ENCODE measurements around the gene CYP2J2. TPM values are rescaled to one million over a fixed set of nuclear protein-coding genes. Genes with fewer than 3 reads are reported as not detected.

Gene CYP2J2
- total RNA-seq, 4 donors from 2014 or later: 4.0 to 21.8 (median 7.9) TPM

DNA sequence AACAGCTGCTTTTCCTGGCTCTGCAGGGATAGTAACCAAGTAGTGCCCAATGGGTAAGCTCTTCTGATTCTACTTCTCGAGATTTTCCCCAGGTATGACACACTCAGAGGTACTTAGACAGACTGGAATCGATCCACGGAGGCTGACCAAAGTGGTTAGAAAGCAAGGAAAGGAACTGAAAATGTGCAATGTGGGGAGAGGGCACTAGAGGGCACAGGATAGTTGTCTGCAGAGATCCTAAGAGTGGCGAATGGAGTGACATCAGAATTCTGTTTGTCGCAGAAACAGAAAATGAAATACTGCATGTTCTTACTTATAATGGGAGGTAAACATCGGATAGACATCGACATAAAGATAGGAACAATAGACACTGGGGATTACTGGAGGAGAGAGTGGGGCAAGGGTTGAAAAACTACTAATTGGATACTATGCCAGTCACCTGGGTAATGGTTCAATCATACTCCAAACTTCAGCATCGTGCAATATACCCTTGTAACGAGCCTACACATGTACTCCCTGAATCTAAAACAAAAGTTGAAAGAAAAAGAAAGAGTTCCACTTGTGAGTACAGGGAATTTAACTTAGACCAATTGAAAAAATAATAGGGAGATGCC is 23.3 kb downstream of the CYP2J2 start:
- no peak overlapping the region for H3K4me3 ChIP-seq (ENCODE audit: low read depth, poor library complexity, severe bottlenecking)
- intact Hi-C loops (cut with DNase I; ENCODE audit: low total_unique reads): no loop called here
- TF ChIP-seq, protein P1, sequence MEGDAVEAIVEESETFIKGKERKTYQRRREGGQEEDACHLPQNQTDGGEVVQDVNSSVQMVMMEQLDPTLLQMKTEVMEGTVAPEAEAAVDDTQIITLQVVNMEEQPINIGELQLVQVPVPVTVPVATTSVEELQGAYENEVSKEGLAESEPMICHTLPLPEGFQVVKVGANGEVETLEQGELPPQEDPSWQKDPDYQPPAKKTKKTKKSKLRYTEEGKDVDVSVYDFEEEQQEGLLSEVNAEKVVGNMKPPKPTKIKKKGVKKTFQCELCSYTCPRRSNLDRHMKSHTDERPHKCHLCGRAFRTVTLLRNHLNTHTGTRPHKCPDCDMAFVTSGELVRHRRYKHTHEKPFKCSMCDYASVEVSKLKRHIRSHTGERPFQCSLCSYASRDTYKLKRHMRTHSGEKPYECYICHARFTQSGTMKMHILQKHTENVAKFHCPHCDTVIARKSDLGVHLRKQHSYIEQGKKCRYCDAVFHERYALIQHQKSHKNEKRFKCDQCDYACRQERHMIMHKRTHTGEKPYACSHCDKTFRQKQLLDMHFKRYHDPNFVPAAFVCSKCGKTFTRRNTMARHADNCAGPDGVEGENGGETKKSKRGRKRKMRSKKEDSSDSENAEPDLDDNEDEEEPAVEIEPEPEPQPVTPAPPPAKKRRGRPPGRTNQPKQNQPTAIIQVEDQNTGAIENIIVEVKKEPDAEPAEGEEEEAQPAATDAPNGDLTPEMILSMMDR (IDR thresholded peaks at IDR 0.05): no peak
- TF ChIP-seq POLR2A (IDR thresholded peaks at IDR 0.05): no peak
- DNase-seq (ENCODE audit: low spot score in 2 of 2): no peak
- whole genome bisulfite sequencing, 2 donors: 37 to 43% methylated on average over 9 of the region's 9 CpGs

DNA sequence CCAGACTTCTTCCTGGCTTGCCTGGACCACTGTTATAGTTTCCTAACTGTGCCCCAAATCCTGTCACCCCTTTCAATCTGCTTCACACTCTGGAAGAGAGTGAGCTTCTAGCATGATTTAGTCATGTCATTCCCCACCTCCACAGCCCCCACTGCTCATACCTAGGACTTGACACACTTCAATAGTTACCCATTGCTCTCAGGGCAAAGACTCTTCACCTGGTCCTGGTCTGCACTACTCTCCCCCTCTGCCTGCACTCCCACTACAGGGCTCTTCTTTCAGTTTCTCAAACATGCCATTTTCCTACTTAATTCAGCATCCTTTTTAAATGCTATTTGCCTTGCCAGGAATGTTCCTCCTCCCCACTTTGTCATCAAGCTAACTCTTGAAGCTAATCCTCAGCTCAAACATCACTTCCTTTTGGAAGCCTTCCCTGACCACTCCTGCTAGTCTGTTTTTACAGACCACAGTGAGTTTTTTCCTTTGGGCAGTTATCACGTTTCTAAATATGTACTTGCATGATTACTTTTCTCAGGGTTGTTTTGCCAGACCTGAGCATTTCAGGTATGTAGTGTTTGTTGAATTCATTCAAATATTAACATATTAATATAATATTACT is 24.7 kb downstream of the CYP2J2 start:
- 34 to 36% methylated on average over 1 of the region's 1 CpG for WGBS, 2 donors
- no peak for DNase-seq (ENCODE audit: low spot score in 2 of 2)
- no peak overlapping the region for H3K4me3 ChIP-seq (ENCODE audit: low read depth, poor library complexity, severe bottlenecking)
- intact Hi-C loops (cut with DNase I; ENCODE audit: low total_unique reads): no loop called here
- TF ChIP-seq, protein P1 (IDR thresholded peaks at IDR 0.05): no peak
- no peak for TF ChIP-seq POLR2A (IDR thresholded peaks at IDR 0.05)

DNA sequence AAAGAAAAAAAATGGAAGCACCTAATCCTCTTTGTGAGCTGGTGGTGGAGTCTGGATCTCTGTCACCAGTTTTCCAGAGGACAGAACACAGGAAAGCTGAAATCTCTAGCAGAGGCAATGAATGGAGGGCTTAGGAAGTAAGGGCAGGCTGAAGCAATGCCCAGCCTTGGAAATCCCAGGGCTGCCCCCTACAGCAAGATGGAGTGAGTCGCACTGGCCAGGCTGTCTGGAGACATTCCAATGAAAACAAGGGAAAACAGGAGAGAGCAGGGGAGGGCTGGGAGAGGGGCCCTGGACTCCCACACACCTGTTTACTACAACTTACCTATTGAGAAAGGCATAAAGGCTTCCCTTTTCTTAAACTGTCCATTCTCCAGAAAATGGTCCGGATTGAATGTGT is 25.9 kb downstream of the CYP2J2 start:
- DNase-seq (ENCODE audit: low spot score in 2 of 2): no peak
- intact Hi-C loops (cut with DNase I; ENCODE audit: low total_unique reads): no loop called here
- TF ChIP-seq, protein P1 (IDR thresholded peaks at IDR 0.05): no peak
- no peak for TF ChIP-seq POLR2A (IDR thresholded peaks at IDR 0.05)
- 81 to 91% methylated on average over 2 of the region's 2 CpGs for WGBS, 2 donors
- H3K4me3 ChIP-seq (ENCODE audit: low read depth, poor library complexity, severe bottlenecking): no peak overlapping the region

DNA sequence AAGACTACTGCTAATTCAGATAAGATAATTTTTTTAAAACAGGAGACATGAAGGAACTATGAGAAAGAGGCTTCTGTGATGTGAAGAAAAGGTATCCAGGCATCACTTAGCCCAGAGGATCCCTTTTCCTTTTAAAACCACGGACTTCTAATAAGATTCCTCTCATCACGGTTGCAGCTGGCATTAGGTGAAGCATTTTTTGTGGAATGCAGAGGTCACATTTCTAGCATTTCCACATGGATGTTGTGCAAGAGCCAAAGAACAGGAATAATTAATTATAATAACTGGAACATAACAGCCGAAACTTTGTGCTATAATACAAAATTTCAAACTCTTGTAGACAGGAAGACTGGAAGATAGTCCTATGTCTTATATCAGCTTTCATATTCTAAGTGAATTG is 27.6 kb downstream of the CYP2J2 start:
- DNase-seq (ENCODE audit: low spot score in 2 of 2): no peak
- WGBS, 2 donors: 47 to 52% methylated on average over 3 of the region's 3 CpGs
- TF ChIP-seq, protein P1 (IDR thresholded peaks at IDR 0.05): no peak
- no peak for TF ChIP-seq POLR2A (IDR thresholded peaks at IDR 0.05)
- intact Hi-C loops (cut with DNase I; ENCODE audit: low total_unique reads): loop anchor here (10.0 kb wide), 1 partner anchor 56 kb away; no protein-coding TSS in a partner anchor
- no peak overlapping the region for H3K4me3 ChIP-seq (ENCODE audit: low read depth, poor library complexity, severe bottlenecking)

DNA sequence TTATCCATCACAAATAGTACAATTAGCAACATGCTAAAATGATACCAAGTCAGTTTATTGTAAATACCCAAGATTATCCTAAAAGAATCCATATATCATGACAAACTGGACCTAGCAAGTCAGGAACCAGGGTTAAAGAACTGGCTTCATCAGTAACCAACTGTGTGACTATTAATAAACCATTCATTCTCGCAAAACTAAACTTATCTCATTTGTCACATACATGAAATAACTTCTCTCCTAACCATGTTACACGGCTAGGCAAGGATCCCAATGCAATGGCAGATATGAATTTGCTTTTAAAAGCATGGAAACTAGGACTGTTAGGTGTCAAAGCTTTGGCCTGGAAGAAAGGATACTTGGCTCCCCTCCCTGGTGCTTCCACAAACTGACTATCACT is 29.4 kb downstream of the CYP2J2 start:
- no peak for DNase-seq (ENCODE audit: low spot score in 2 of 2)
- intact Hi-C loops (cut with DNase I; ENCODE audit: low total_unique reads): loop anchor here (10.0 kb wide), 1 partner anchor 58 kb away; no protein-coding TSS in a partner anchor
- no peak overlapping the region for H3K4me3 ChIP-seq (ENCODE audit: low read depth, poor library complexity, severe bottlenecking)
- WGBS, 2 donors: 91 to 93% methylated on average over 2 of the region's 2 CpGs
- no peak for TF ChIP-seq POLR2A (IDR thresholded peaks at IDR 0.05)
- TF ChIP-seq, protein P1 (IDR thresholded peaks at IDR 0.05): no peak
